IMR-90 (cell line): ENCODE measurements around the gene SOBP. TPM values are rescaled to one million over a fixed set of nuclear protein-coding genes. Genes with fewer than 3 reads are reported as not detected.

Experiments
- ATAC-seq: fragments of 200-7000 bp; cut with Tn5 transposase; 2 replicates; pipeline ENCODE4 v1.9.1; 2020; ENCODE audit warnings: low read depth, mild to moderate bottlenecking, moderate library complexity
- BruUV-seq: library from RNA; stranded (reverse); fragments of 400-500 nt; replicated peaks from 2 replicates; lab custom pipeline; 2021; lab: Mats Ljungman, UMichigan
- CTCF ChIA-PET: fragments of 300-600 bp; formaldehyde crosslinking; extraction: SDS; loops from one replicate; lab custom pipeline; 2021; ENCODE audit warnings: antibody characterized with exemption; lab: Yijun Ruan, JAX
- POLR2A ChIA-PET: fragments of 300-600 bp; sonication (Branson Sonifier 250); formaldehyde crosslinking; loops from one replicate; lab custom pipeline; 2022; ENCODE audit warnings: antibody characterized with exemption; ENCODE audit not compliant: unreplicated experiment; lab: Charles Lee
- DNase-seq: peaks from one replicate; pipeline ENCODE4 v3.0.0; 2013
- H2AFZ ChIP-seq: replicated peaks from 2 replicates; pipeline ENCODE3; 2013; ENCODE audit warnings: low read length, mild to moderate bottlenecking; ENCODE audit not compliant: poor library complexity
- H2AK5ac ChIP-seq: 2 replicates; pipeline ENCODE4 v1.6.1; 2013; ENCODE audit warnings: low read depth, low read length, inconsistent platforms
- H2AK9ac ChIP-seq: replicated peaks from 2 replicates; pipeline ENCODE3; 2013; ENCODE audit warnings: mild to moderate bottlenecking, low read depth, low read length, moderate library complexity; ENCODE audit not compliant: poor library complexity
- H2BK120ac ChIP-seq: 2 replicates; pipeline ENCODE4 v1.6.1; 2013; ENCODE audit warnings: low read depth, low read length, inconsistent platforms
- H2BK15ac ChIP-seq: 3 replicates; pipeline ENCODE4 v1.6.1; 2013; ENCODE audit warnings: low read depth, low read length, inconsistent platforms
- H2BK20ac ChIP-seq: 2 replicates; pipeline ENCODE4 v1.6.1; 2013; ENCODE audit warnings: low read depth, mild to moderate bottlenecking, inconsistent platforms, low read length, moderate library complexity
- H2BK5ac ChIP-seq: 2 replicates; pipeline ENCODE4 v1.6.1; 2013; ENCODE audit warnings: mild to moderate bottlenecking, low read depth, low read length, inconsistent platforms; ENCODE audit not compliant: poor library complexity, severe bottlenecking
- H3K14ac ChIP-seq: replicated peaks from 2 replicates; pipeline ENCODE4 v1.6.1; 2013; ENCODE audit warnings: low read depth, low read length, inconsistent platforms
- H3K18ac ChIP-seq: 2 replicates; pipeline ENCODE4 v1.6.1; 2013; ENCODE audit warnings: low read depth, low read length, control low read depth
- H3K23ac ChIP-seq: 2 replicates; pipeline ENCODE4 v1.6.1; 2013; ENCODE audit warnings: low read depth, low read length, inconsistent platforms
- H3K27ac ChIP-seq: 2 replicates; pipeline ENCODE4 v1.5.1; 2013; ENCODE audit warnings: mild to moderate bottlenecking, control low read depth, low read length; ENCODE audit not compliant: insufficient read depth
- H3K27me3 ChIP-seq: 2 replicates; pipeline ENCODE4 v1.6.1; 2013; ENCODE audit warnings: low read length; ENCODE audit not compliant: control insufficient read depth, insufficient read depth
- H3K36me3 ChIP-seq: 2 replicates; pipeline ENCODE4 v1.6.1; 2013; ENCODE audit warnings: low read length, mixed read lengths; ENCODE audit not compliant: control insufficient read depth, insufficient read depth
- H3K4ac ChIP-seq: 2 replicates; pipeline ENCODE4 v1.6.1; 2013; ENCODE audit warnings: low read depth, low read length, inconsistent platforms
- H3K4me1 ChIP-seq: 2 replicates; pipeline ENCODE4 v1.6.1; 2013; ENCODE audit warnings: low read length, mixed read lengths; ENCODE audit not compliant: control insufficient read depth, insufficient read depth
- H3K4me2 ChIP-seq: 2 replicates; pipeline ENCODE4 v1.6.1; 2013; ENCODE audit warnings: low read depth, mild to moderate bottlenecking, control low read depth, low read length, moderate library complexity
- H3K4me3 ChIP-seq: 2 replicates; pipeline ENCODE4 v1.5.1; 2013; ENCODE audit warnings: low read depth, mild to moderate bottlenecking, control low read depth, low read length, moderate library complexity; ENCODE audit not compliant: insufficient read depth
- H3K56ac ChIP-seq: 2 replicates; pipeline ENCODE4 v1.6.1; 2013; ENCODE audit warnings: low read length, inconsistent platforms; ENCODE audit not compliant: insufficient read depth; ENCODE audit errors: extremely low read depth
- H3K79me1 ChIP-seq, 2 experiments: 2 replicates each; pipeline ENCODE4 v1.6.1; 2013; ENCODE audit warnings: low read length in 2 of 2, inconsistent platforms in 1 of 2, low read depth in 1 of 2
- H3K9ac ChIP-seq: 2 replicates; pipeline ENCODE4 v1.6.1; 2013; ENCODE audit warnings: low read depth, low read length, control low read depth
- H3K9me1 ChIP-seq: 2 replicates; pipeline ENCODE4 v1.6.1; 2013; ENCODE audit warnings: low read length, inconsistent platforms; ENCODE audit not compliant: insufficient read depth
- H3K9me3 ChIP-seq: 2 replicates; pipeline ENCODE4 v1.6.1; 2013; ENCODE audit warnings: low read length; ENCODE audit not compliant: control insufficient read depth, insufficient read depth
- H4K20me1 ChIP-seq: 2 replicates; pipeline ENCODE4 v1.6.1; 2013; ENCODE audit warnings: low read length, inconsistent platforms; ENCODE audit not compliant: insufficient read depth
- H4K5ac ChIP-seq: 2 replicates; pipeline ENCODE4 v1.6.1; 2013; ENCODE audit warnings: mild to moderate bottlenecking, low read depth, low read length, control low read depth
- H4K8ac ChIP-seq, 2 experiments: 2 replicates each; pipeline ENCODE4 v1.6.1; 2013; ENCODE audit warnings: low read depth in 2 of 2, low read length in 2 of 2, control low read depth in 1 of 2, inconsistent platforms in 1 of 2
- H4K91ac ChIP-seq: 2 replicates; pipeline ENCODE4 v1.6.1; 2013; ENCODE audit warnings: low read depth, low read length, inconsistent platforms; ENCODE audit not compliant: insufficient read depth
- BHLHE40 ChIP-seq: fragments of 150-350 bp; IDR thresholded peaks from 2 replicates; pipeline ENCODE4 v1.6.1; 2016; ENCODE audit warnings: mild to moderate bottlenecking, low read depth, low read length
- CEBPB ChIP-seq: IDR thresholded peaks from 2 replicates; pipeline ENCODE4 v1.6.1; 2012; ENCODE audit warnings: low read depth, low read length, improper control_type of control experiment
- CHD1 ChIP-seq: IDR thresholded peaks from 2 replicates; pipeline ENCODE4 v1.6.1; 2012; ENCODE audit warnings: low read depth, low read length, improper control_type of control experiment
- FOS ChIP-seq: fragments of 150-350 bp; IDR thresholded peaks from 2 replicates; pipeline ENCODE4 v1.6.1; 2016; ENCODE audit warnings: low read depth, low read length
- MAFK ChIP-seq: IDR thresholded peaks from 2 replicates; pipeline ENCODE4 v1.6.1; 2012; ENCODE audit warnings: low read depth, low read length, improper control_type of control experiment
- MAZ ChIP-seq: IDR thresholded peaks from 2 replicates; pipeline ENCODE4 v1.6.1; 2012; ENCODE audit warnings: low read depth, mild to moderate bottlenecking, low read length, improper control_type of control experiment, moderate library complexity, borderline replicate concordance
- MXI1 ChIP-seq: IDR thresholded peaks from 2 replicates; pipeline ENCODE4 v1.6.1; 2012; ENCODE audit warnings: low read depth, mild to moderate bottlenecking, low read length, moderate library complexity, borderline replicate concordance
- NFE2L2 ChIP-seq: fragments of 150-350 bp; IDR thresholded peaks from 2 replicates; pipeline ENCODE4 v1.6.1; 2016; ENCODE audit warnings: low read depth, mild to moderate bottlenecking, low read length
- POLR2A ChIP-seq: IDR thresholded peaks from 2 replicates; pipeline ENCODE4 v1.6.1; 2012; ENCODE audit warnings: mild to moderate bottlenecking, low read depth, low read length
- RAD21 ChIP-seq: IDR thresholded peaks from 2 replicates; pipeline ENCODE4 v1.6.1; 2012; ENCODE audit warnings: low read length, improper control_type of control experiment
- RFX5 ChIP-seq: IDR thresholded peaks from 2 replicates; pipeline ENCODE4 v1.8.0; 2012; ENCODE audit warnings: low read depth, mild to moderate bottlenecking, low read length, moderate library complexity
- SMC3 ChIP-seq: fragments of 150-350 bp; IDR thresholded peaks from 2 replicates; pipeline ENCODE4 v1.6.1; 2016; ENCODE audit warnings: low read depth, mild to moderate bottlenecking, antibody characterized with exemption, low read length, moderate library complexity
- USF2 ChIP-seq: fragments of 150-350 bp; IDR thresholded peaks from 2 replicates; pipeline ENCODE4 v1.6.1; 2017; ENCODE audit warnings: mild to moderate bottlenecking, antibody characterized with exemption, low read length, low read depth
- WGBS, 2 experiments: methylation state at CpG; one replicate each; pipeline versions ENCODE4 v1.1.5 to v1.1.7; 2013; ENCODE audit warnings: missing lambda C conversion rate in 2 of 2; ENCODE audit not compliant: insufficient read length in 1 of 2; ENCODE audit errors: extremely low coverage in 2 of 2; 5-methylcytosine and 5-hydroxymethylcytosine counted together
- dilution Hi-C: fragments of 300-500 bp; cut with HindIII; formaldehyde crosslinking; loops from one replicate; pipeline ENCODE4 v1.14.3; 2018; ENCODE audit warnings: low sequenced_read_pairs; ENCODE audit not compliant: unreplicated experiment
- in situ Hi-C: fragments of 300-500 bp; cut with MboI; formaldehyde crosslinking; loops from 3 replicates; pipeline ENCODE4 v1.14.3; 2019; ENCODE audit warnings: low sequenced_read_pairs, inconsistent platforms, mixed read lengths
- intact Hi-C: fragments of 100-400 bp; cut with micrococcal nuclease; formaldehyde crosslinking; loops from 2 replicates; pipeline ENCODE4 v1.10.0; 2022
- polyA plus RNA-seq, 3 experiments: library from polyadenylated mRNA; depleted of rRNA; stranded (reverse); fragments of >200 nt; gene quantifications; 2 replicates each; pipeline ENCODE4 v1.2.3, GENCODE V29; 2012; ENCODE audit warnings: low replicate concordance in 1 of 3
- total RNA-seq: library from RNA; depleted of rRNA; stranded (reverse); fragments of >200 nt; gene quantifications from 2 replicates; pipeline ENCODE4 v1.2.3, GENCODE V29; 2012
- TF ChIP-seq, protein P1 (sequence below): conservative IDR thresholded peaks from 2 replicates; pipeline ENCODE4 v1.5.1; 2012; ENCODE audit warnings: mild to moderate bottlenecking, low read depth, low read length, improper control_type of control experiment
- TF ChIP-seq, protein P2 (sequence below): fragments of 150-350 bp; IDR thresholded peaks from 2 replicates; pipeline ENCODE4 v1.6.1; 2016; ENCODE audit warnings: low read depth, mild to moderate bottlenecking, low read length, moderate library complexity, borderline replicate concordance

The SOBP gene
- total and polyA plus RNA-seq, 2 of the 4 experiments (the other 2 are of a cell fraction) = 0.60 to 0.72 TPM

- no peak overlapping the region for H2BK15ac ChIP-seq
- no peak overlapping the region for H3K56ac ChIP-seq
- H3K9me3 ChIP-seq = no peaks in the 10 kb centered on the region
- 100% methylated on average over 4 of the region's 7 CpGs; no CpG with 5 or more reads in 1 of the 2 experiments for WGBS, 2 experiments
- H3K4me1 ChIP-seq = no peaks in the 10 kb centered on the region
- H2AFZ ChIP-seq = no peak overlapping the region
- H3K9me1 ChIP-seq = no peaks in the 10 kb centered on the region
- intact Hi-C loops = no loop called here
- no peak overlapping the region for H3K27ac ChIP-seq
- CTCF ChIA-PET = interaction anchor here (0.6 kb wide), 1 partner anchor 420 kb away, joined by 4 read pairs; no protein-coding TSS in a partner anchor
- no peaks in the 10 kb centered on the region for H3K79me1 ChIP-seq
- ATAC-seq = no peak
- H4K8ac ChIP-seq = no peak overlapping the region
- no peak overlapping the region for H3K9ac ChIP-seq
- no peak overlapping the region for H2BK120ac ChIP-seq
- no peak overlapping the region for H2AK5ac ChIP-seq
- H4K20me1 ChIP-seq = no peaks in the 10 kb centered on the region
- POLR2A ChIA-PET = no interaction called here
- no peak overlapping the region for H3K14ac ChIP-seq
- no peak overlapping the region for H2AK9ac ChIP-seq
- no peak for TF ChIP-seq CEBPB
- TF ChIP-seq, protein P1, sequence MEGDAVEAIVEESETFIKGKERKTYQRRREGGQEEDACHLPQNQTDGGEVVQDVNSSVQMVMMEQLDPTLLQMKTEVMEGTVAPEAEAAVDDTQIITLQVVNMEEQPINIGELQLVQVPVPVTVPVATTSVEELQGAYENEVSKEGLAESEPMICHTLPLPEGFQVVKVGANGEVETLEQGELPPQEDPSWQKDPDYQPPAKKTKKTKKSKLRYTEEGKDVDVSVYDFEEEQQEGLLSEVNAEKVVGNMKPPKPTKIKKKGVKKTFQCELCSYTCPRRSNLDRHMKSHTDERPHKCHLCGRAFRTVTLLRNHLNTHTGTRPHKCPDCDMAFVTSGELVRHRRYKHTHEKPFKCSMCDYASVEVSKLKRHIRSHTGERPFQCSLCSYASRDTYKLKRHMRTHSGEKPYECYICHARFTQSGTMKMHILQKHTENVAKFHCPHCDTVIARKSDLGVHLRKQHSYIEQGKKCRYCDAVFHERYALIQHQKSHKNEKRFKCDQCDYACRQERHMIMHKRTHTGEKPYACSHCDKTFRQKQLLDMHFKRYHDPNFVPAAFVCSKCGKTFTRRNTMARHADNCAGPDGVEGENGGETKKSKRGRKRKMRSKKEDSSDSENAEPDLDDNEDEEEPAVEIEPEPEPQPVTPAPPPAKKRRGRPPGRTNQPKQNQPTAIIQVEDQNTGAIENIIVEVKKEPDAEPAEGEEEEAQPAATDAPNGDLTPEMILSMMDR = no peak
- TF ChIP-seq RFX5 = no peak
- TF ChIP-seq NFE2L2 = no peak
- no peak for TF ChIP-seq MXI1
- no peak for TF ChIP-seq POLR2A
- TF ChIP-seq, protein P2, sequence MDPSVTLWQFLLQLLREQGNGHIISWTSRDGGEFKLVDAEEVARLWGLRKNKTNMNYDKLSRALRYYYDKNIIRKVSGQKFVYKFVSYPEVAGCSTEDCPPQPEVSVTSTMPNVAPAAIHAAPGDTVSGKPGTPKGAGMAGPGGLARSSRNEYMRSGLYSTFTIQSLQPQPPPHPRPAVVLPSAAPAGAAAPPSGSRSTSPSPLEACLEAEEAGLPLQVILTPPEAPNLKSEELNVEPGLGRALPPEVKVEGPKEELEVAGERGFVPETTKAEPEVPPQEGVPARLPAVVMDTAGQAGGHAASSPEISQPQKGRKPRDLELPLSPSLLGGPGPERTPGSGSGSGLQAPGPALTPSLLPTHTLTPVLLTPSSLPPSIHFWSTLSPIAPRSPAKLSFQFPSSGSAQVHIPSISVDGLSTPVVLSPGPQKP = no peak
- TF ChIP-seq FOS = no peak
- no peak for TF ChIP-seq USF2
- TF ChIP-seq MAZ = no peak
- TF ChIP-seq SMC3 = no peak
- TF ChIP-seq BHLHE40 = no peak
- no peak for TF ChIP-seq RAD21
- no peak for TF ChIP-seq MAFK
- no peak for TF ChIP-seq CHD1
- dilution Hi-C loops = no loop called here
- H4K5ac ChIP-seq = no peak overlapping the region
- H3K27me3 ChIP-seq = no peaks in the 10 kb centered on the region
- no peak overlapping the region for H3K4ac ChIP-seq
- no peaks in the 10 kb centered on the region for H3K36me3 ChIP-seq
- H2BK20ac ChIP-seq = no peak overlapping the region
- H4K91ac ChIP-seq = no peak overlapping the region
- no peak overlapping the region for H2BK5ac ChIP-seq
- H3K4me2 ChIP-seq = no peak overlapping the region
- in situ Hi-C loops = no loop called here
- H3K4me3 ChIP-seq = no peak overlapping the region
- no peak for DNase-seq
- no peak overlapping the region for H3K18ac ChIP-seq
- no peak overlapping the region for H3K23ac ChIP-seq
- BruUV-seq = no TSS peak
Measured at GRCh38 chr6:107555449-107555848, 65.5 kb downstream of the SOBP start.
